ENCODE measurements around the gene DOK3. TPM values are rescaled to one million over a fixed set of nuclear protein-coding genes. Genes with fewer than 3 reads are reported as not detected.

DOK3 gene
- total and polyA plus RNA-seq, 2 donors (not counting 3 experiments of a cell fraction or from before 2014, with no cell fraction given), result 4.8 to 5.3 TPM

- no peak for DNase-seq (ENCODE audit: low read depth, low spot score)
- no peak for FAIRE-seq
- intact Hi-C loops (cut with micrococcal nuclease), result no loop called here
- Histone ChIP-seq H4K20me1 (replicated peaks; ENCODE audit: control insufficient read depth, extremely low read depth, insufficient read depth, low read length) (no peaks in the 10 kb centered on the region), H2AFZ (ENCODE audit: low read depth, low read length) (no peak overlapping the region), H3K9me3 (replicated peaks; ENCODE audit: control insufficient read depth, insufficient read depth, low read length) (no peaks in the 10 kb centered on the region), H3K27me3 (ENCODE audit: control insufficient read depth in 2 of 2, insufficient read depth in 2 of 2, low read length in 2 of 2) (no peaks in the 10 kb centered on the region), H3K27ac (ENCODE audit: insufficient read depth, low read depth, low read length) (no peak overlapping the region), H3K36me3 (ENCODE audit: control insufficient read depth in 2 of 2, extremely low read depth in 1 of 2, insufficient read depth in 2 of 2, low read length in 2 of 2) (peaks cover 16 to 41% of the 10 kb centered on the region in 2 experiments), H3K4me3 (replicated peaks in 1 of 3; ENCODE audit: insufficient read depth in 1 of 3, low read depth in 1 of 3, low read length in 3 of 3) (no peak overlapping the region), H3K4me1 (ENCODE audit: control insufficient read depth, extremely low read depth, insufficient read depth, low read length) (peaks cover 25% of the 10 kb centered on the region), H3K79me2 (ENCODE audit: control insufficient read depth, insufficient read depth, low read length) (peaks cover 23% of the 10 kb centered on the region), H3K9me1 (replicated peaks; ENCODE audit: control insufficient read depth, extremely low read depth, insufficient read depth, low read length) (no peaks in the 10 kb centered on the region), H3K4me2 (ENCODE audit: insufficient read depth, low read length) (no peak overlapping the region), H3K9ac (replicated peaks; ENCODE audit: extremely low read depth, insufficient read depth, low read length) (no peak overlapping the region)
- ChIA-PET CTCF (no interaction called here), POLR2A (no interaction called here)
- TF ChIP-seq EZH2 (IDR thresholded peaks at IDR 0.05; ENCODE audit: borderline replicate concordance, low read depth, low read length, severe bottlenecking) (no peak), MAX (IDR thresholded peaks at IDR 0.05; ENCODE audit: insufficient read depth, insufficient read length) (no peak), JUN (IDR thresholded peaks at IDR 0.05; ENCODE audit: borderline replicate concordance, insufficient read depth, insufficient read length, low read depth) (no peak), POLR2AphosphoS5 (IDR thresholded peaks at IDR 0.05; ENCODE audit: insufficient read depth, low read depth, low read length) (no peak), CTCF (IDR thresholded peaks at IDR 0.05; ENCODE audit: extremely low read depth in 1 of 2, insufficient read depth in 1 of 2, low read depth in 1 of 2, low read length in 2 of 2) (no peak), GATA2 (IDR thresholded peaks at IDR 0.05; ENCODE audit: insufficient read depth, insufficient read length, low read depth, low read length) (no peak), MYC (IDR thresholded peaks at IDR 0.05; ENCODE audit: low read depth, low read length) (no peak), FOS (IDR thresholded peaks at IDR 0.05; ENCODE audit: borderline replicate concordance, insufficient read depth, low read length) (no peak)
- BruUV-seq (replicated peaks), result no TSS peak
- dilution Hi-C loops (cut with MboI; ENCODE audit: extremely low pct_ligation_motif_present, low sequenced_read_pairs), result no loop called here
Observed at GRCh38 chr5:177465044-177465443, 44.6 kb downstream of the DOK3 start.
